ENCODE data around the gene RXRB.
A peak's percentile ranks its signal among the peaks of the same experiment; 100 is the strongest.
"Not testable (repeated sequence)": the region's sequence is repeated elsewhere in the genome, so short reads cannot be mapped to it uniquely, and the experiment has no call there.

RXRB gene

DNA sequence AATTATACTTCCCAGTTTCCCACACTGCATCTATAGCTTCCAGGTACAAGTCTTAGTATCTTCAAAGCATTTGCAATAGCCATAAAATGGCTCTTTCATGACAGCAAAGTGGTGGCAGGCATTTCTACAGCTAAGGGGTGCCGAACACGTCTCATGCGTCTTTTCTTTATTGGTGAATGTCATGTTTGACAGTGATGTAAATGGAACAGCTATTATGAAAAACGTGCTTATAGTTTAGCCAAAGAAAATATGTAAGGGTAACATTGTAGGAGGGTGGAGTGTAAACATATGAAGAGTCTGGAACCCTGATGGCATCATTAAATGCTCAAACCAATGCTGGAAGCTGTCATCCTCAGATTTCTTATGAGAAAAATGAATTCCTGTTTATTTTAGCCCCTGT lies 46.1 kb downstream of the RXRB start:
- TF ChIP-seq CTCF (IDR thresholded peaks at IDR 0.05): no peak

DNA sequence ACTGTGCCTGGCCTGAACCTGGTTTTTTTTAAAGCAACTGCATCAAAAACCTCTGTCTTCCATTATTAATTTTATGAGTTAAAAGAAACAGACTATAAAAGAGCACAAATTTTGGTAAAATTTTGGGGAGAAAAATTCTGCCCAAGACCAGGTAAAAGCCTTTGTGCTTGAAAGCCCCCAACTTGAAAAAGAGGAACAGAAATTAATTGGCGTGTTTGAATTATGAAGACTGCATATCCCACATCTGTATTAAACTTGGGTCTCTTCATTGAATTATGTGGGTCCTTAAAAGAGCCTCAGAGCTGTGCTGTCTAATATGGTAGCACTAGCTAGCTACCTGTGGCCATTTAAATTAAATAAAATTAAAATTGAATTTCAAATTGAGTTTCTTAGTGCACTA lies 49.4 kb downstream of the RXRB start:
- no peak for DNase-seq
- Mint-ChIP-seq H3K27me3 (ENCODE audit: low read depth, poor library complexity) (peaks cover 27% of the 10 kb centered on the region), H3K4me3 (no peak overlapping the region), H3K9me3 (peaks cover 23% of the 10 kb centered on the region), H3K36me3 (ENCODE audit: low read depth) (no peaks in the 10 kb centered on the region), H3K4me1 (peaks cover 8% of the 10 kb centered on the region), H3K27ac (no peak overlapping the region)
- TF ChIP-seq CTCF (IDR thresholded peaks at IDR 0.05): no peak

More for the DNA sequence above, 46.1 kb downstream of the RXRB start:
- no peak for DNase-seq
- Mint-ChIP-seq H3K4me1 (peaks cover 8% of the 10 kb centered on the region), H3K9me3 (peaks cover 23% of the 10 kb centered on the region), H3K27me3 (ENCODE audit: low read depth, poor library complexity) (peaks cover 38% of the 10 kb centered on the region), H3K4me3 (no peak overlapping the region), H3K27ac (no peak overlapping the region), H3K36me3 (ENCODE audit: low read depth) (no peaks in the 10 kb centered on the region)

GRCh38 chr6:33150560-33150959 lies 49.9 kb downstream of the RXRB start:
- H3K27me3 Mint-ChIP-seq (ENCODE audit: low read depth, poor library complexity): peaks cover 26% of the 10 kb centered on the region
- not testable (repeated sequence) for H3K4me3 Mint-ChIP-seq; H3K4me1 Mint-ChIP-seq; DNase-seq; H3K27ac Mint-ChIP-seq; H3K36me3 Mint-ChIP-seq (ENCODE audit: low read depth)
- peaks cover 23% of the 10 kb centered on the region for H3K9me3 Mint-ChIP-seq

DNA sequence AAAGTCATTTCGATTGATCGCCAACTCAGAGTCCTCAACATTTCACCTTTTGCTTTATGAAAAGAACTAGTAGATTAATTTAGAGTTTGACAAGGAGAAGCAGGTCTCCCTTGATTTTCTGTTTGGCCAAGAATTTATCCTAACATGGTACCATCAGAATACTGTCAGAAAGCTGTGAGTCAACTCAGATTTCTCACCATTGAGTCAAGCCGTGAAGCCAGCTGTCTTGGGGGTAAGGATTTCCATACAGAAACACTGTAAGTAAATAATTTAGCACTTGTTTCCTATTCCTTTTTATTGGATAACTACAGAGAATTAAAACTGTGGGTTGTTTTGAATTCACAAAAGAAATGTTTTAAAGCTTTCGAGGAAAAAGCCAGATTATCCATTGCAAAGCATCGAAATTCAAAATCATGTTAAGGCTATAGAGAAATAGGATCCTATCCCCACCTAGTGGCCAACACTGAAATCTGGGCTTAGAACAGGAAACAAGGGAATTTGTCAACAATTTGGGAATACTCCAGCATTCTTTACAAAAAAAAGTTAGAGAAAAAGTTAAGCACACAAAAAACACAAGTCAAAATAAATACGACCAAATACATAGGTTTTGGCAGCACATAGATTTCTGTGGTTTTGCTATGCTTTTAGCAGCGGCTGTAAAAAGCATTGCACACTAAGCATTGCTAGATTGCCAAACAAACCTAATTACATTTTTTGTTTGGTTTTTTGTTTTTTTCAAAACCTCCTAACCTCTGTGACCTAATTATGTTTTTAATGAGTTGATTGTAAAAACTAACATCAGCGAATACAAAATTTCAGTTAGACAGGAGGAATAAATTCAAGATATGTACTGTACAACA lies 52.4 kb downstream of the RXRB start:
- peaks cover 9% of the 10 kb centered on the region for H3K4me1 Mint-ChIP-seq
- peaks cover 33% of the 10 kb centered on the region for H3K27me3 Mint-ChIP-seq (ENCODE audit: low read depth, poor library complexity)
- H3K36me3 Mint-ChIP-seq (ENCODE audit: low read depth): no peaks in the 10 kb centered on the region
- H3K27ac Mint-ChIP-seq: no peak overlapping the region
- H3K4me3 Mint-ChIP-seq: no peak overlapping the region
- H3K9me3 Mint-ChIP-seq: peaks cover 18% of the 10 kb centered on the region
- no peak for DNase-seq
- peak; percentile 90 for TF ChIP-seq CTCF (IDR thresholded peaks at IDR 0.05)

DNA sequence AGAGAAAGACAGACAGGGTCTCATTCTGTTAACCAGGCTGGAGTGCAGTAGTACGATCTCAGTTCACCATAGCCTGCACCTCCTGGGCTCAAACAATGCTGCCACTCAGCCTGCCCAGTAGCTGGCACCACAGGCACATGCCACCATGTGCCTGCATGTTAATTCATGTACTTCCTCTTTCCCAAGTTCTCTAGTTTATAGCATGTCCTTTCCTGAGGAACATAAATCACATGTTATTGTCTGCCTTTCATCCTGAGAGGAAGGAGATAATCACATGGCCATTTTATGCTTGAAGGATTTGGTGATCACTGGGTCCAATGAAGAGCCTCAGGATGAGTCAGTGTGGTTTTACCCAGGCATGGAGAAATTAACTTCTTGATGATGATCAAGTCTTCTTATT lies 56.1 kb downstream of the RXRB start:
- no peak for DNase-seq
- no peaks in the 10 kb centered on the region for H3K36me3 Mint-ChIP-seq (ENCODE audit: low read depth)
- no peak for TF ChIP-seq CTCF (IDR thresholded peaks at IDR 0.05)
- H3K4me3 Mint-ChIP-seq: no peak overlapping the region
- no peak overlapping the region for H3K27ac Mint-ChIP-seq
- H3K4me1 Mint-ChIP-seq: peaks cover 9% of the 10 kb centered on the region
- peaks cover 60% of the 10 kb centered on the region for H3K27me3 Mint-ChIP-seq (ENCODE audit: low read depth, poor library complexity)
- H3K9me3 Mint-ChIP-seq: peaks cover 6% of the 10 kb centered on the region

Data from nephron progenitor cell (in vitro differentiated cells).